CD4-positive, alpha-beta T cell (primary cell): ENCODE data around the gene POU3F1. TPM values are rescaled to one million over a fixed set of nuclear protein-coding genes. Genes with fewer than 3 reads are reported as not detected.

ENCODE experiments used
- ATAC-seq: fragments of 200-7000 bp; cut with Tn5 transposase; one replicate; pipeline ENCODE4 v1.10.0; 2022; ENCODE audit warnings: mild to moderate bottlenecking; ENCODE audit not compliant: poor library complexity
- CTCF ChIA-PET: fragments of 350-600 bp; sonication (Branson Sonifier 250); formaldehyde crosslinking; loops from one replicate; lab custom pipeline; 2021; ENCODE audit warnings: antibody characterized with exemption, inconsistent platforms; lab: Charles Lee
- POLR2A ChIA-PET: fragments of 350-600 bp; sonication (Branson Sonifier 250); formaldehyde crosslinking; loops from one replicate; lab custom pipeline; 2021; ENCODE audit warnings: antibody characterized with exemption, inconsistent platforms; lab: Charles Lee
- DNase-seq, 14 experiments: peaks; one replicate each; pipeline ENCODE4 v3.0.0-alpha.2; 2013 to 2020; ENCODE audit warnings: mixed read lengths in 2 of 14
- H3K27ac ChIP-seq, 2 donors: one replicate each; pipeline versions ENCODE4 v1.5.1 to v1.7.0; 2013; ENCODE audit warnings: low read length in 2 of 2, low read depth in 1 of 2, mild to moderate bottlenecking in 1 of 2
- H3K27me3 ChIP-seq, 2 experiments: 1 replicate in 1 of 2; 2 replicates in 1 of 2; pipeline versions ENCODE4 v1.6.1 to v1.7.0; 2013; ENCODE audit warnings: low read length in 2 of 2, control low read depth in 1 of 2, mild to moderate bottlenecking in 1 of 2, moderate library complexity in 1 of 2; ENCODE audit not compliant: insufficient read depth in 2 of 2, control insufficient read depth in 1 of 2
- H3K36me3 ChIP-seq: one replicate; pipeline ENCODE4 v1.6.1; 2013; ENCODE audit warnings: low read length, control low read depth; ENCODE audit not compliant: insufficient read depth
- H3K4me1 ChIP-seq: one replicate; pipeline ENCODE4 v1.6.1; 2013; ENCODE audit warnings: low read length, control low read depth; ENCODE audit not compliant: insufficient read depth
- H3K4me3 ChIP-seq: one replicate; pipeline ENCODE4 v1.5.1; 2013; ENCODE audit warnings: mild to moderate bottlenecking, low read length, moderate library complexity
- H3K9me3 ChIP-seq, 2 experiments: 1 replicate in 1 of 2; 2 replicates in 1 of 2; pipeline versions ENCODE4 v1.6.1 to v1.7.0; 2013; ENCODE audit warnings: low read length in 2 of 2, mild to moderate bottlenecking in 2 of 2, control low read depth in 1 of 2, moderate library complexity in 1 of 2; ENCODE audit not compliant: control insufficient read depth in 1 of 2, insufficient read depth in 1 of 2
- H3K27ac Mint-ChIP-seq: one replicate; pipeline ENCODE4 v1.8.0; 2020; ENCODE audit warnings: mixed read lengths
- H3K27me3 Mint-ChIP-seq: one replicate; pipeline ENCODE4 v1.8.0; 2021; ENCODE audit warnings: mixed read lengths
- H3K36me3 Mint-ChIP-seq: one replicate; pipeline ENCODE4 v1.8.0; 2021; ENCODE audit warnings: low read depth, mixed read lengths
- H3K4me1 Mint-ChIP-seq: one replicate; pipeline ENCODE4 v1.8.0; 2021; ENCODE audit warnings: low read depth, mixed read lengths
- H3K4me3 Mint-ChIP-seq: one replicate; pipeline ENCODE4 v1.8.0; 2020; ENCODE audit warnings: mild to moderate bottlenecking, mixed read lengths
- H3K9me3 Mint-ChIP-seq: one replicate; pipeline ENCODE4 v1.8.0; 2020; ENCODE audit warnings: mixed read lengths
- intact Hi-C, 2 experiments: fragments of 100-400 bp; cut with DNase I in 1 of 2; cut with micrococcal nuclease in 1 of 2; formaldehyde crosslinking; loops; one replicate each; pipeline versions ENCODE4 v1.15.1 to v1.9.0; 2023 to 2025; cut with DNase I, micrococcal nuclease
- microRNA-seq: library from miRNA; unstranded; fragments of <30 nt; microRNA quantifications from one replicate; pipeline ENCODE4 v1.2.0, GENCODE V29; 2021; ENCODE audit warnings: borderline microRNAs expressed, borderline replicate concordance
- total RNA-seq, 174 experiments: library from RNA in 2 of 174; stranded (reverse) in 2 of 174; gene quantifications; one replicate each; pipeline ENCODE4 v1.2.3 and lab custom pipeline; 2021 to 2026
- TF ChIP-seq, protein P1 (sequence below): fragments of 200-600 bp; IDR thresholded peaks from one replicate; pipeline ENCODE4 v1.8.0; 2022; ENCODE audit warnings: antibody characterized with exemption, mild to moderate bottlenecking

The POU3F1 gene
- total RNA-seq, 2 experiments from 2014 or later = 0.22 to 0.27 TPM

GRCh38 chr1:37997256-37998088, 49.1 kb downstream of the POU3F1 start:
- TF ChIP-seq, protein P1, sequence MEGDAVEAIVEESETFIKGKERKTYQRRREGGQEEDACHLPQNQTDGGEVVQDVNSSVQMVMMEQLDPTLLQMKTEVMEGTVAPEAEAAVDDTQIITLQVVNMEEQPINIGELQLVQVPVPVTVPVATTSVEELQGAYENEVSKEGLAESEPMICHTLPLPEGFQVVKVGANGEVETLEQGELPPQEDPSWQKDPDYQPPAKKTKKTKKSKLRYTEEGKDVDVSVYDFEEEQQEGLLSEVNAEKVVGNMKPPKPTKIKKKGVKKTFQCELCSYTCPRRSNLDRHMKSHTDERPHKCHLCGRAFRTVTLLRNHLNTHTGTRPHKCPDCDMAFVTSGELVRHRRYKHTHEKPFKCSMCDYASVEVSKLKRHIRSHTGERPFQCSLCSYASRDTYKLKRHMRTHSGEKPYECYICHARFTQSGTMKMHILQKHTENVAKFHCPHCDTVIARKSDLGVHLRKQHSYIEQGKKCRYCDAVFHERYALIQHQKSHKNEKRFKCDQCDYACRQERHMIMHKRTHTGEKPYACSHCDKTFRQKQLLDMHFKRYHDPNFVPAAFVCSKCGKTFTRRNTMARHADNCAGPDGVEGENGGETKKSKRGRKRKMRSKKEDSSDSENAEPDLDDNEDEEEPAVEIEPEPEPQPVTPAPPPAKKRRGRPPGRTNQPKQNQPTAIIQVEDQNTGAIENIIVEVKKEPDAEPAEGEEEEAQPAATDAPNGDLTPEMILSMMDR = no peak
- H3K27ac Mint-ChIP-seq = no peak overlapping the region

GRCh38 chr1:37995751-37996345, 50.7 kb downstream of the POU3F1 start:
- ChIA-PET POLR2A (no interaction called here), CTCF (no interaction called here)
- Mint-ChIP-seq H3K27me3 (no peaks in the 10 kb centered on the region), H3K4me3 (peak overlapping the region; percentile 70), H3K36me3 (no peaks in the 10 kb centered on the region), H3K27ac (peak overlapping the region; percentile 73), H3K4me1 (peaks cover 24% of the 10 kb centered on the region), H3K9me3 (no peaks in the 10 kb centered on the region)
- H3K4me3 ChIP-seq = peak overlapping the region; percentile 12
- H3K9me3 ChIP-seq = no peaks in the 10 kb centered on the region
- ATAC-seq = peak; percentile 47
- peaks cover 37% of the 10 kb centered on the region for H3K4me1 ChIP-seq
- H3K27me3 ChIP-seq = no peaks in the 10 kb centered on the region
- DNase-seq = peak in 3 of 14 experiments; percentile 33 to 54 (median 39)
- TF ChIP-seq, protein P1 = no peak
- peak overlapping the region in 1 of 2 donors; percentile 21 for H3K27ac ChIP-seq
- H3K36me3 ChIP-seq = peaks cover 11% of the 10 kb centered on the region
- intact Hi-C loops = no loop called here

More at GRCh38 chr1:37997256-37998088, 49.1 kb downstream of the POU3F1 start:
- no peak overlapping the region for H3K4me3 Mint-ChIP-seq
- Histone ChIP-seq H3K9me3 (no peaks in the 10 kb centered on the region), H3K36me3 (peaks cover 11% of the 10 kb centered on the region), H3K4me1 (peaks cover 45% of the 10 kb centered on the region), H3K27ac (no peak overlapping the region), H3K27me3 (no peaks in the 10 kb centered on the region), H3K4me3 (no peak overlapping the region)
- H3K9me3 Mint-ChIP-seq = no peaks in the 10 kb centered on the region
- no peaks in the 10 kb centered on the region for H3K27me3 Mint-ChIP-seq
- intact Hi-C loops = no loop called here
- ChIA-PET POLR2A (no interaction called here), CTCF (no interaction called here)
- no peaks in the 10 kb centered on the region for H3K36me3 Mint-ChIP-seq
- peaks cover 24% of the 10 kb centered on the region for H3K4me1 Mint-ChIP-seq
- DNase-seq (no peak), ATAC-seq (no peak)

GRCh38 chr1:37994886-37995566, 51.6 kb downstream of the POU3F1 start:
- Histone ChIP-seq H3K9me3 (no peaks in the 10 kb centered on the region), H3K36me3 (peaks cover 11% of the 10 kb centered on the region), H3K4me3 (no peak overlapping the region), H3K27ac (peak overlapping the region; percentile 5 to 17), H3K27me3 (no peaks in the 10 kb centered on the region), H3K4me1 (peaks cover 36% of the 10 kb centered on the region)
- TF ChIP-seq, protein P1 = no peak
- no peaks in the 10 kb centered on the region for H3K9me3 Mint-ChIP-seq
- peaks cover 3% of the 10 kb centered on the region for H3K36me3 Mint-ChIP-seq
- H3K27ac Mint-ChIP-seq = peak overlapping the region; percentile 73
- peaks cover 23% of the 10 kb centered on the region for H3K4me1 Mint-ChIP-seq
- H3K27me3 Mint-ChIP-seq = no peaks in the 10 kb centered on the region
- POLR2A ChIA-PET = interaction anchor here (1.2 to 2.0 kb wide), 3 partner anchors 9 to 187 kb away, joined by 3 to 11 read pairs (median 4); partner anchors contain the start of genes C1orf122, UTP11 and YRDC
- DNase-seq (peak in 1 of 14 experiments; percentile 21), ATAC-seq (no peak)
- peak overlapping the region; percentile 78 for H3K4me3 Mint-ChIP-seq
- CTCF ChIA-PET = no interaction called here
- intact Hi-C loops = loop anchor here in 1 of 2 experiments (5.0 kb wide), 1 partner anchor 303 kb away; the partner anchor contains the start of gene CDCA8

Small RNAs within 50 kb of the gene (microRNA-seq; reads per million reads assigned to microRNA genes)
- gene MIR3659 = not detected

Other genes starting within 250 kb of the POU3F1 start
- 10 to 100 TPM; 10.9 to 13.2 TPM for gene C1orf122, start 239.0 kb downstream of the POU3F1 start, total RNA-seq
- gene YRDC, start 238.6 kb downstream of the POU3F1 start, total RNA-seq = 10 to 100 TPM; 31.1 to 31.2 TPM
- gene MTF1, start 187.2 kb downstream of the POU3F1 start, total RNA-seq = 10 to 100 TPM; 28.1 to 31.2 TPM
- 10 to 100 TPM; 11.7 to 12.7 TPM for gene INPP5B, start 99.7 kb downstream of the POU3F1 start, total RNA-seq
- 10 to 100 TPM; 40.5 to 42.5 TPM for gene SF3A3, start 56.8 kb downstream of the POU3F1 start, total RNA-seq
- gene FHL3, start 41.3 kb downstream of the POU3F1 start, total RNA-seq = 1 to 10 TPM; 3.4 to 3.7 TPM
- gene UTP11, start 34.1 kb downstream of the POU3F1 start, total RNA-seq = 1 to 10 TPM; 8.7 to 9.4 TPM